GM19238 (cell line): ENCODE results near the gene INO80B.
A peak's percentile ranks its signal among the peaks of the same experiment; 100 is the strongest.
"Not testable (repeated sequence)": the region's sequence is repeated elsewhere in the genome, so short reads cannot be mapped to it uniquely, and the experiment has no call there.

ENCODE experiments used
- DNase-seq: peaks from one replicate; pipeline ENCODE4 v3.0.0; 2011; ENCODE audit warnings: low spot score; ENCODE audit not compliant: insufficient read length

INO80B gene

GRCh38 chr2:74425523-74425922, 29.4 kb upstream of the INO80B start:
- no peak for DNase-seq

- no peak for DNase-seq
These were observed 28.6 kb upstream of the INO80B start for GRCh38 chr2:74426181-74426758.

GRCh38 chr2:74427551-74427950, 27.3 kb upstream of the INO80B start:
- no peak for DNase-seq

- no peak for DNase-seq
These were observed 26.2 kb upstream of the INO80B start for GRCh38 chr2:74428675-74429074.

GRCh38 chr2:74429487-74430451, 25.1 kb upstream of the INO80B start:
- DNase-seq, result no peak

- DNase-seq, result no peak
These were observed 24.4 kb upstream of the INO80B start for GRCh38 chr2:74430502-74430901.

- DNase-seq, result no peak
These were observed 18.6 kb upstream of the INO80B start for GRCh38 chr2:74436111-74436805.

- DNase-seq, result peak; percentile 57
These were observed 17.8 kb upstream of the INO80B start for GRCh38 chr2:74436848-74437695.

- DNase-seq, result no peak
These were observed 16.6 kb upstream of the INO80B start for GRCh38 chr2:74438248-74438647.

- no peak for DNase-seq
These were observed 15.5 kb upstream of the INO80B start for GRCh38 chr2:74439373-74439772.

GRCh38 chr2:74439803-74440377, 15.0 kb upstream of the INO80B start:
- no peak for DNase-seq

- DNase-seq, result peak; percentile 99
These were observed 14.3 kb upstream of the INO80B start for GRCh38 chr2:74440378-74441169.

- no peak for DNase-seq
These were observed 13.7 kb upstream of the INO80B start for GRCh38 chr2:74441170-74441689.

GRCh38 chr2:74441690-74442482, 13.0 kb upstream of the INO80B start, which contains the start of gene RTKN:
RTKN (minus strand) TSS chr2:74441937; CDS start chr2:74441816, 121 bp downstream.
- DNase-seq, result peak; percentile 53

- not testable (repeated sequence) for DNase-seq
These were observed 12.2 kb upstream of the INO80B start for GRCh38 chr2:74442483-74443297.

GRCh38 chr2:74444498-74445318, 10.2 kb upstream of the INO80B start:
- no peak for DNase-seq
